Left lung (tissue), 10 donors: ENCODE data around the gene MYO9A. TPM values are rescaled to one million over a fixed set of nuclear protein-coding genes. Genes with fewer than 3 reads are reported as not detected.
A peak's percentile ranks its signal among the peaks of the same experiment; 100 is the strongest.

Source experiments
- ATAC-seq: fragments of 200-7000 bp; cut with Tn5 transposase; one replicate; pipeline ENCODE4 v1.9.1; 2020; ENCODE audit warnings: moderate library complexity
- DNase-seq, 4 donors: peaks; one replicate each; pipeline ENCODE4 v3.0.0-alpha.2; 2013 to 2020
- H3K27ac ChIP-seq, 2 donors: fragments of 200-600 bp; sonication (generic) in 1 of 2; one replicate each; pipeline versions ENCODE4 v1.5.0 to v1.8.0; 2020 to 2021
- H3K27me3 ChIP-seq, 2 donors: fragments of 200-600 bp; sonication (generic) in 1 of 2; one replicate each; pipeline versions ENCODE4 v1.5.0 to v1.8.0; 2020 to 2021
- H3K36me3 ChIP-seq, 2 donors: fragments of 200-600 bp; sonication (generic) in 1 of 2; one replicate each; pipeline versions ENCODE4 v1.5.0 to v1.8.0; 2020 to 2021
- H3K4me1 ChIP-seq, 2 donors: fragments of 200-600 bp; one replicate each; pipeline ENCODE4 v1.8.0; 2021
- H3K4me3 ChIP-seq, 2 donors: fragments of 200-600 bp; sonication (generic) in 1 of 2; one replicate each; pipeline versions ENCODE4 v1.5.0 to v1.8.0; 2020 to 2021; ENCODE audit warnings: mild to moderate bottlenecking in 1 of 2
- H3K9me3 ChIP-seq, 2 donors: fragments of 200-600 bp; sonication (generic) in 1 of 2; one replicate each; pipeline versions ENCODE4 v1.5.0 to v1.8.0; 2020 to 2021
- CTCF ChIP-seq, 2 donors: fragments of 200-600 bp; sonication (generic) in 1 of 2; IDR thresholded peaks; one replicate each; pipeline versions ENCODE4 v1.5.0 to v1.8.0; 2021; ENCODE audit warnings: antibody characterized with exemption in 2 of 2
- intact Hi-C, 2 donors: fragments of 100-400 bp; cut with DNase I; formaldehyde crosslinking; loops; one replicate each; pipeline versions ENCODE4 v1.11.2 to v1.14.2; 2022
- polyA plus RNA-seq, 6 donors: library from polyadenylated mRNA; unstranded; fragments of 120-200 nt; gene quantifications; one replicate each; pipeline ENCODE4 v1.2.1, GENCODE V29; 2013; ENCODE audit not compliant: insufficient read length in 6 of 6
- total RNA-seq, 2 donors: library from RNA; stranded (reverse); fragmentation: NEBNext Ultra II Directional; extraction: Animal tissue kit (Norgen Biotek cat#: 25700); gene quantifications; one replicate each; pipeline ENCODE4 v1.2.1, GENCODE V29; 2021
- donor health status: DM: no; HTN: yes; CAD: no.
- donor health status: DM: no; HTN: no; CAD: no.

MYO9A gene
- total and polyA plus RNA-seq, 8 donors, result 30.8 to 67.4 (median 41.4) TPM

DNA sequence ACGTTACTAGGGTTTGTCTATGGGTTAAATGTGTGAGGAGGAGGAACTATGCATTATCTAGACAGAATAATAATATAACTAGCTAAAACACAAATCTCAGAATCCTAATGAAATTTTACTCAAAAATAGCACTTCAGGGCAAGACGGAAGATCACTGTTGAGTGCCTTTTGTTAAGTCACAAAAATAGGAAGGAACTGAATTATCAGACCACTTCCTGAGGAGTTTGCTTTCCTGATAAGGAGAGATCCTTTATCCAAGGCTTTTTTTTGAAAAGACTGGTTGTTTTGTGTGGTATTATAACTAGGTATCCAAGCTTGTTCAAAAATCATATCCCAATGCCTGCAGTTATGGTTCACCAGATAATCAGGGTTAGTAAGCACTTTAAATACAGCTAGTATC, 273.0 kb downstream of the MYO9A start:
- ATAC-seq, result no peak
- DNase-seq, result no peak
- no peak overlapping the region for H3K4me3 ChIP-seq
- H3K9me3 ChIP-seq, result no peaks in the 10 kb centered on the region
- no peak for TF ChIP-seq CTCF (IDR thresholded peaks at IDR 0.05)
- H3K4me1 ChIP-seq, result no peaks in the 10 kb centered on the region
- no peaks in the 10 kb centered on the region for H3K27me3 ChIP-seq
- intact Hi-C loops, result no loop called here
- peaks cover 0 to 47% of the 10 kb centered on the region in 2 donors for H3K36me3 ChIP-seq
- H3K27ac ChIP-seq, result no peak overlapping the region

DNA sequence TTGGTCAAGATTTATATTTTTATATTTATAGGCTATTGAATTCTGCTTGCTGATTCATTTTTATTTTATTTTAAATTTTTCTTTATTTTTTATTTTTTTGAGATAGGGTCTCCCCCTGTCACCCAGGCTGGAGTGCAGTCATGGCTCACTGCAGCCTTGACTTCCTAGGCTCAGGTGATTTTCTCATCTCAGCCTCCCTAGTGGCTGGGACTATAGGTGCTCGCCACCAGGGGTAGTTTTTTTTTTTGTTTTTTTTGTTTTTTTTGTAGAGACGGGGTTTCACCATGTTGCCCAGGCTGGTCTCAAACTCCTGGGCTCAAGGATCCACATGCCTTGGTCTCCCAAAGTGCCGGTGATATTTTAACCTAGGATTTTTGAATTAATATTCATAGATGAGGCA, 276.4 kb downstream of the MYO9A start:
- no peaks in the 10 kb centered on the region for H3K27me3 ChIP-seq
- ATAC-seq, result no peak
- no peaks in the 10 kb centered on the region for H3K9me3 ChIP-seq
- H3K4me3 ChIP-seq, result no peak overlapping the region
- no peaks in the 10 kb centered on the region for H3K4me1 ChIP-seq
- intact Hi-C loops, result no loop called here
- TF ChIP-seq CTCF (IDR thresholded peaks at IDR 0.05), result no peak
- DNase-seq, result no peak
- H3K36me3 ChIP-seq, result peaks cover 0 to 24% of the 10 kb centered on the region in 2 donors
- H3K27ac ChIP-seq, result no peak overlapping the region

- H3K27ac ChIP-seq, result no peak overlapping the region
- H3K27me3 ChIP-seq, result no peaks in the 10 kb centered on the region
- H3K36me3 ChIP-seq, result peaks cover 0 to 46% of the 10 kb centered on the region in 2 donors
- DNase-seq (no peak), ATAC-seq (no peak)
- TF ChIP-seq CTCF (IDR thresholded peaks at IDR 0.05), result no peak
- no peaks in the 10 kb centered on the region for H3K4me1 ChIP-seq
- intact Hi-C loops, result no loop called here
- H3K9me3 ChIP-seq, result no peaks in the 10 kb centered on the region
- H3K4me3 ChIP-seq, result no peak overlapping the region
Observed at GRCh38 chr15:71830981-71831380, 287.0 kb downstream of the MYO9A start.

DNA sequence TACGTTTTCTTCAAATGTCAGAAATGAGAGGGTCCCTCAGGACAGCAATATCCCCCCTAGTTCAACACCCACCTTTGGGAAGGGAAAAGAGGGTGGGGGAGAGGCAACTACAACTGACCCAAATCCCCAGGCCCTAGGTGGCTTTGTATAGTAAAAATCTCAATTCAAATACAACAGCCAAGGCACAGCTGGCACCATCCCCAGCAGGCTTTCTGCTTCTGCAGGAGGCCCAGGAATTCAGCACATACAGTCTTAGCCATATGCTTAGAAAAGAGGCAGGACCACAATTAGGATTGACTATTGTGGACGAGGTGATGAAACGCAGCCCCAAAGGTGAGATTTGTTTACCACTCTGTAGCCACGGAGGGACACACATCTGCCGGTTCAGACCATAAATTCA, 291.8 kb downstream of the MYO9A start:
- Histone ChIP-seq H3K9me3 (peaks cover 0 to 31% of the 10 kb centered on the region in 2 donors), H3K4me3 (no peak overlapping the region), H3K27me3 (no peaks in the 10 kb centered on the region), H3K27ac (no peak overlapping the region), H3K36me3 (peaks cover 0 to 76% of the 10 kb centered on the region in 2 donors), H3K4me1 (no peaks in the 10 kb centered on the region)
- TF ChIP-seq CTCF (IDR thresholded peaks at IDR 0.05), result no peak
- no peak for ATAC-seq
- intact Hi-C loops, result no loop called here
- DNase-seq, result no peak

GRCh38 chr15:71825021-71825730, 292.8 kb downstream of the MYO9A start:
- Histone ChIP-seq H3K36me3 (peaks cover 0 to 72% of the 10 kb centered on the region in 2 donors), H3K27ac (no peak overlapping the region), H3K9me3 (peaks cover 0 to 41% of the 10 kb centered on the region in 2 donors), H3K4me1 (no peaks in the 10 kb centered on the region), H3K4me3 (no peak overlapping the region), H3K27me3 (no peaks in the 10 kb centered on the region)
- intact Hi-C loops, result no loop called here
- ATAC-seq, result no peak
- DNase-seq, result peak in 2 of 4 donors; percentile 53 to 69
- no peak for TF ChIP-seq CTCF (IDR thresholded peaks at IDR 0.05)
